HEK293T (cell line): ENCODE results near the gene NMUR2.

ENCODE experiments used
- ARNT ChIP-seq: fragments of 450-650 bp; IDR thresholded peaks from 2 replicates; pipeline ENCODE4 v1.6.1; 2017; ENCODE audit warnings: mild to moderate bottlenecking
- BHLHE40 ChIP-seq: fragments of 450-650 bp; IDR thresholded peaks from 2 replicates; pipeline ENCODE4 v1.6.1; 2016; ENCODE audit warnings: mild to moderate bottlenecking, moderate library complexity, borderline replicate concordance
- CTBP1 ChIP-seq: fragments of 450-650 bp; IDR thresholded peaks from 2 replicates; pipeline ENCODE4 v1.6.1; 2016; ENCODE audit warnings: borderline replicate concordance
- ELF4 ChIP-seq: fragments of 450-650 bp; IDR thresholded peaks from 2 replicates; pipeline ENCODE4 v1.6.1; 2017; ENCODE audit warnings: antibody characterized with exemption
- FOXA1 ChIP-seq: fragments of 450-650 bp; IDR thresholded peaks from 2 replicates; pipeline ENCODE4 v1.6.1; 2016; ENCODE audit warnings: mild to moderate bottlenecking
- FOXM1 ChIP-seq: fragments of 450-650 bp; IDR thresholded peaks from 2 replicates; pipeline ENCODE4 v1.6.1; 2017; ENCODE audit warnings: mild to moderate bottlenecking, borderline replicate concordance
- L3MBTL2 ChIP-seq: fragments of 450-650 bp; conservative IDR thresholded peaks from 2 replicates; pipeline ENCODE4 v1.6.1; 2016; ENCODE audit warnings: mild to moderate bottlenecking
- PKNOX1 ChIP-seq: fragments of 450-650 bp; IDR thresholded peaks from 2 replicates; pipeline ENCODE4 v1.6.1; 2016
- SP1 ChIP-seq: fragments of 450-650 bp; IDR thresholded peaks from 2 replicates; pipeline ENCODE4 v1.6.1; 2017
- SUZ12 ChIP-seq: fragments of 450-650 bp; IDR thresholded peaks from 2 replicates; pipeline ENCODE4 v1.6.1; 2016; ENCODE audit warnings: mild to moderate bottlenecking
- TARDBP ChIP-seq: fragments of 450-650 bp; IDR thresholded peaks from 2 replicates; pipeline ENCODE4 v1.6.1; 2016
- ZNF384 ChIP-seq: fragments of 450-650 bp; IDR thresholded peaks from 2 replicates; pipeline ENCODE4 v1.6.1; 2016

DNA sequence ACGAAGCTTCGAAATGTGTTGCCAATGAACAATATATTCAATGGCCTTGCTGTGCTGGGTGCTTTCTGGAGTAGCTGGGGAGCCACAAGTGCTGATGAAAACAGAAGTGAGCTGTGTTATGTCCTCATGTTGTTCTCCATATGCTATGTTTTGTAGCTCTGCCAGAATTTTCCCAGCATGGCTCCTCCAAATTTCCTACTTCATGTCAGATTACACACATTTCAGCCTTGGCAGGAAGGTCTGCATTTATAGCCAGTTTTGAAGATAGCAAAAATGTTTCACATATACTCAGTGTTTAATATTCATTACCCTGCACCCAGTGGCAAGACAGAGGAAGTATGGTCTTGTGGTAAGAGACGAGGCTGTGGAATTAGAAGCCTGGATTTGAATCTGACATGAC is 22.6 kb upstream of the NMUR2 start:
- TF ChIP-seq L3MBTL2: no peak
- no peak for TF ChIP-seq PKNOX1
- no peak for TF ChIP-seq SUZ12
- no peak for TF ChIP-seq SP1
- no peak for TF ChIP-seq TARDBP
- TF ChIP-seq ELF4: no peak
- TF ChIP-seq CTBP1: no peak
- TF ChIP-seq FOXA1: no peak
- no peak for TF ChIP-seq FOXM1
- TF ChIP-seq BHLHE40: no peak
- no peak for TF ChIP-seq ARNT
- TF ChIP-seq ZNF384: no peak
